H9 (cell line): ENCODE data around the gene NAB2. TPM values are rescaled to one million over a fixed set of nuclear protein-coding genes. Genes with fewer than 3 reads are reported as not detected.
A peak's percentile ranks its signal among the peaks of the same experiment; 100 is the strongest.
"Not testable (repeated sequence)": the region's sequence is repeated elsewhere in the genome, so short reads cannot be mapped to it uniquely, and the experiment has no call there.

ENCODE experiments used
- DNase-seq: peaks from one replicate; pipeline ENCODE4 v3.0.0-alpha.2; 2017
- H2AFZ ChIP-seq: one replicate; pipeline ENCODE4 v1.6.1; 2013; ENCODE audit warnings: mild to moderate bottlenecking, low read length, control low read depth, moderate library complexity
- H2AK5ac ChIP-seq: 2 replicates; pipeline ENCODE4 v1.6.1; 2013; ENCODE audit warnings: low read length, control low read depth, mixed read lengths; ENCODE audit not compliant: insufficient read length
- H2BK120ac ChIP-seq: one replicate; pipeline ENCODE4 v1.6.1; 2013; ENCODE audit warnings: low read depth, mild to moderate bottlenecking, low read length, control low read depth, inconsistent platforms; ENCODE audit not compliant: poor library complexity, severe bottlenecking
- H2BK12ac ChIP-seq: 2 replicates; pipeline ENCODE4 v1.6.1; 2013; ENCODE audit warnings: low read length, control low read depth, mixed read lengths, low read depth; ENCODE audit not compliant: insufficient read length
- H2BK15ac ChIP-seq: 2 replicates; pipeline ENCODE4 v1.6.1; 2013; ENCODE audit warnings: low read depth, low read length, control low read depth
- H2BK20ac ChIP-seq: one replicate; pipeline ENCODE4 v1.6.1; 2013; ENCODE audit warnings: low read depth, mild to moderate bottlenecking, low read length, control low read depth, inconsistent platforms; ENCODE audit not compliant: poor library complexity, severe bottlenecking
- H2BK5ac ChIP-seq: 2 replicates; pipeline ENCODE4 v1.6.1; 2013; ENCODE audit warnings: low read length, control low read depth, mixed read lengths; ENCODE audit not compliant: insufficient read length
- H3K14ac ChIP-seq: 2 replicates; pipeline ENCODE4 v1.6.1; 2013; ENCODE audit warnings: low read length, control low read depth; ENCODE audit not compliant: insufficient read depth
- H3K18ac ChIP-seq: 2 replicates; pipeline ENCODE4 v1.6.1; 2013; ENCODE audit warnings: low read depth, mild to moderate bottlenecking, mixed read lengths, low read length, control low read depth; ENCODE audit not compliant: insufficient read length
- H3K23ac ChIP-seq: 2 replicates; pipeline ENCODE4 v1.6.1; 2013; ENCODE audit warnings: low read length, control low read depth, mixed read lengths, low read depth; ENCODE audit not compliant: insufficient read length
- H3K23me2 ChIP-seq: 2 replicates; pipeline ENCODE4 v1.6.1; 2013; ENCODE audit warnings: low read depth, mild to moderate bottlenecking, mixed read lengths, low read length, control low read depth; ENCODE audit not compliant: insufficient read length, poor library complexity, severe bottlenecking
- H3K27ac ChIP-seq: 2 replicates; pipeline ENCODE4 v1.5.1; 2013; ENCODE audit warnings: low read length, control low read depth, mixed read lengths, low read depth; ENCODE audit not compliant: insufficient read length
- H3K27me3 ChIP-seq: 2 replicates; pipeline ENCODE4 v1.6.1; 2013; ENCODE audit warnings: low read length, control low read depth, inconsistent platforms; ENCODE audit not compliant: insufficient read depth
- H3K4ac ChIP-seq: 2 replicates; pipeline ENCODE4 v1.6.1; 2013; ENCODE audit warnings: low read depth, mild to moderate bottlenecking, control low read depth, inconsistent platforms, low read length, moderate library complexity
- H3K4me1 ChIP-seq: 2 replicates; pipeline ENCODE4 v1.6.1; 2013; ENCODE audit warnings: low read length, control low read depth, inconsistent platforms; ENCODE audit not compliant: insufficient read depth
- H3K4me2 ChIP-seq: 2 replicates; pipeline ENCODE4 v1.6.1; 2013; ENCODE audit warnings: low read length, control low read depth, mixed read lengths; ENCODE audit not compliant: insufficient read length, insufficient read depth
- H3K56ac ChIP-seq: 2 replicates; pipeline ENCODE4 v1.6.1; 2013; ENCODE audit warnings: low read depth, mild to moderate bottlenecking, mixed read lengths, low read length, control low read depth; ENCODE audit not compliant: insufficient read length
- H3K79me1 ChIP-seq: 2 replicates; pipeline ENCODE4 v1.6.1; 2013; ENCODE audit warnings: low read depth, mild to moderate bottlenecking, moderate library complexity, low read length, control low read depth, inconsistent platforms; ENCODE audit not compliant: insufficient read depth, poor library complexity, severe bottlenecking
- H3K79me2 ChIP-seq: 2 replicates; pipeline ENCODE4 v1.6.1; 2013; ENCODE audit warnings: low read length, control low read depth, inconsistent platforms; ENCODE audit not compliant: insufficient read depth
- H3K9ac ChIP-seq: 2 replicates; pipeline ENCODE4 v1.6.1; 2013; ENCODE audit warnings: low read length, control low read depth, mixed read lengths; ENCODE audit not compliant: insufficient read length; ENCODE audit errors: extremely low read depth
- H3K9me3 ChIP-seq: one replicate; pipeline ENCODE4 v1.6.1; 2013; ENCODE audit warnings: low read depth, low read length, inconsistent platforms; ENCODE audit not compliant: control insufficient read depth
- H3T11ph ChIP-seq: one replicate; pipeline ENCODE4 v1.6.1; 2013; ENCODE audit warnings: mild to moderate bottlenecking, low read length, control low read depth, inconsistent platforms
- H4K20me1 ChIP-seq: one replicate; pipeline ENCODE4 v1.6.1; 2013; ENCODE audit not compliant: control insufficient read depth, insufficient read length, insufficient read depth
- H4K5ac ChIP-seq: 2 replicates; pipeline ENCODE4 v1.6.1; 2013; ENCODE audit warnings: low read depth, mild to moderate bottlenecking, mixed read lengths, low read length, control low read depth; ENCODE audit not compliant: insufficient read length
- H4K8ac ChIP-seq: replicated peaks from 2 replicates; pipeline ENCODE4 v1.6.1; 2013; ENCODE audit warnings: low read length, control low read depth, mixed read lengths, low read depth; ENCODE audit not compliant: insufficient read length
- H4K91ac ChIP-seq: 2 replicates; pipeline ENCODE4 v1.6.1; 2013; ENCODE audit warnings: low read depth, mild to moderate bottlenecking, moderate library complexity, mixed read lengths, low read length, control low read depth; ENCODE audit not compliant: insufficient read length
- H3K27ac Mint-ChIP-seq, 3 experiments: 2 replicates in 2 of 3; 3 replicates in 1 of 3; pipeline ENCODE4 v1.8.0; 2020 to 2021; ENCODE audit warnings: mixed read lengths in 3 of 3, mild to moderate bottlenecking in 1 of 3, moderate library complexity in 1 of 3
- H3K27me3 Mint-ChIP-seq: 2 replicates; pipeline ENCODE4 v1.8.0; 2021; ENCODE audit warnings: low read depth, mild to moderate bottlenecking, moderate library complexity, mixed read lengths
- H3K36me3 Mint-ChIP-seq, 3 experiments: 2 replicates in 2 of 3; 3 replicates in 1 of 3; pipeline ENCODE4 v1.8.0; 2020 to 2021; ENCODE audit warnings: low read depth in 3 of 3, mixed read lengths in 3 of 3; ENCODE audit not compliant: insufficient read depth in 1 of 3
- H3K4me1 Mint-ChIP-seq, 2 experiments: 2 replicates each; pipeline ENCODE4 v1.8.0; 2020; ENCODE audit warnings: mixed read lengths in 2 of 2
- H3K4me3 Mint-ChIP-seq, 2 experiments: 2 replicates in 1 of 2; 3 replicates in 1 of 2; pipeline ENCODE4 v1.8.0; 2020 to 2021; ENCODE audit warnings: mild to moderate bottlenecking in 2 of 2, mixed read lengths in 2 of 2, moderate library complexity in 1 of 2
- H3K9me3 Mint-ChIP-seq, 2 experiments: 2 replicates in 1 of 2; 3 replicates in 1 of 2; pipeline ENCODE4 v1.8.0; 2020; ENCODE audit warnings: mild to moderate bottlenecking in 2 of 2, mixed read lengths in 2 of 2, moderate library complexity in 1 of 2
- whole genome bisulfite sequencing: extraction: QIAGEN DNeasy Blood & Tissue Kit; methylation state at CpG from one replicate; pipeline ENCODE4 v1.1.7; 2013; ENCODE audit warnings: missing lambda C conversion rate, low lambda C conversion rate, mixed read lengths; ENCODE audit not compliant: insufficient read length; ENCODE audit errors: extremely low coverage; 5-methylcytosine and 5-hydroxymethylcytosine counted together
- total RNA-seq: library from RNA; stranded (reverse); gene quantifications from 2 replicates; pipeline ENCODE4 v1.2.1, GENCODE V29; 2021
- TF ChIP-seq, protein P1 (sequence below): fragments of 200-600 bp; sonication (generic); conservative IDR thresholded peaks from 3 replicates; pipeline ENCODE4 v1.8.0; 2021; ENCODE audit warnings: antibody characterized with exemption, mild to moderate bottlenecking

The NAB2 gene
- total RNA-seq, 1 experiment from 2014 or later, result 67.8 TPM

DNA sequence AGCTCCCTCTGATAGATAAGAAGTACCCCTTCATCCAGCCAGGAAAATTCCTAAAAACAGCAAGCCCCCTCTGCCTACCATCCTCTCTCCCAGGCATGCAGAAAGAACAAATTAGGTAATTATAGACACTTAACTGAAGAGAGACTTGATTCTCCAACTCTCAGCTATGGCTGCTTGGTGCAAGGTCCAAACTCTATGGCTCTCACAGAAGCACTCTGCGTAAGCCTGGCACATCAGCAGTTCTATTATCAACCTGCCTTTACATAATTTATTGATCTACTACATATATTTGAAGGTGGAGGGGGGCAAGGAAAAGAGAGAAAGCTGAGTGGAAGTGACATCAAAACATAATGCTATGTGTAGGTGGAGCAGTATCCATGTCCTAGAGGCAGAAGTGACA, 37.9 kb upstream of the NAB2 start:
- no peak overlapping the region for H4K5ac ChIP-seq
- no peaks in the 10 kb centered on the region for H3K79me1 ChIP-seq
- no peak overlapping the region for H3K4me2 ChIP-seq
- no peaks in the 10 kb centered on the region for H4K20me1 ChIP-seq
- no peak overlapping the region for H3K9ac ChIP-seq
- H2BK5ac ChIP-seq, result no peak overlapping the region
- TF ChIP-seq, protein P1, sequence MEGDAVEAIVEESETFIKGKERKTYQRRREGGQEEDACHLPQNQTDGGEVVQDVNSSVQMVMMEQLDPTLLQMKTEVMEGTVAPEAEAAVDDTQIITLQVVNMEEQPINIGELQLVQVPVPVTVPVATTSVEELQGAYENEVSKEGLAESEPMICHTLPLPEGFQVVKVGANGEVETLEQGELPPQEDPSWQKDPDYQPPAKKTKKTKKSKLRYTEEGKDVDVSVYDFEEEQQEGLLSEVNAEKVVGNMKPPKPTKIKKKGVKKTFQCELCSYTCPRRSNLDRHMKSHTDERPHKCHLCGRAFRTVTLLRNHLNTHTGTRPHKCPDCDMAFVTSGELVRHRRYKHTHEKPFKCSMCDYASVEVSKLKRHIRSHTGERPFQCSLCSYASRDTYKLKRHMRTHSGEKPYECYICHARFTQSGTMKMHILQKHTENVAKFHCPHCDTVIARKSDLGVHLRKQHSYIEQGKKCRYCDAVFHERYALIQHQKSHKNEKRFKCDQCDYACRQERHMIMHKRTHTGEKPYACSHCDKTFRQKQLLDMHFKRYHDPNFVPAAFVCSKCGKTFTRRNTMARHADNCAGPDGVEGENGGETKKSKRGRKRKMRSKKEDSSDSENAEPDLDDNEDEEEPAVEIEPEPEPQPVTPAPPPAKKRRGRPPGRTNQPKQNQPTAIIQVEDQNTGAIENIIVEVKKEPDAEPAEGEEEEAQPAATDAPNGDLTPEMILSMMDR, result no peak
- H3K4ac ChIP-seq, result no peak overlapping the region
- WGBS, result no CpG with 5 or more reads among the region's 1 CpG
- no peaks in the 10 kb centered on the region for H3K9me3 ChIP-seq
- no peak overlapping the region for H2BK12ac ChIP-seq
- H3K18ac ChIP-seq, result no peak overlapping the region
- H4K91ac ChIP-seq, result no peak overlapping the region
- no peak overlapping the region for H2BK20ac ChIP-seq
- Mint-ChIP-seq H3K27ac (peak overlapping the region in 1 of 3 experiments; percentile 51; a peak in 1 of 7 replicates), H3K4me3 (no peak overlapping the region), H3K9me3 (no peaks in the 10 kb centered on the region), H3K4me1 (peaks cover 3 to 13% of the 10 kb centered on the region in 2 experiments), H3K36me3 (peaks cover 6 to 17% (median 13%) of the 10 kb centered on the region in 3 experiments; a peak in 6 of 7 replicates), H3K27me3 (peaks cover 2% of the 10 kb centered on the region)
- H3K27me3 ChIP-seq, result no peaks in the 10 kb centered on the region
- H2BK15ac ChIP-seq, result no peak overlapping the region
- H3K23ac ChIP-seq, result no peak overlapping the region
- no peak overlapping the region for H3T11ph ChIP-seq
- no peak overlapping the region for H3K14ac ChIP-seq
- H3K23me2 ChIP-seq, result no peaks in the 10 kb centered on the region
- no peak for DNase-seq
- H3K4me1 ChIP-seq, result no peaks in the 10 kb centered on the region
- no peak overlapping the region for H3K27ac ChIP-seq
- no peaks in the 10 kb centered on the region for H3K79me2 ChIP-seq
- H4K8ac ChIP-seq, result no peak overlapping the region
- H2BK120ac ChIP-seq, result no peak overlapping the region
- H2AK5ac ChIP-seq, result no peak overlapping the region
- no peak overlapping the region for H2AFZ ChIP-seq
- H3K56ac ChIP-seq, result no peak overlapping the region

DNA sequence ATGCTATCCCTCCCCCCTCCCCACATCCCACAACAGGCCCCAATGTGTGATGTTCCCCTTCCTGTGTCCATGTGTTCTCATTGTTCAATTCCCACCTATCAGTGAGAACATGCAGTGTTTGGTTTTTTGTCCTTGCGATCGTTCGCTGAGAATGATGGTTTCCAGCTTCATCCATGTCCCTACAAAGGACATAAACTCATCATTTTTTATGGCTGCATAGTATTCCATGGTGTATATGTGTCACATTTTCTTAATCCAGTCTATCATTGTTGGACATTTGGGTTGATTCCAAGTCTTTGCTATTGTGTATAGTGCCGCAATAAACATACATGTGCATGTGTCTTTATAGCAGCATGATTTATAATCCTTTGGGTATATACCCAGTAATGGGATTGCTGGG, 35.8 kb upstream of the NAB2 start:
- not testable (repeated sequence) for H3K79me1 ChIP-seq, H4K5ac ChIP-seq, H3K9ac ChIP-seq, H3T11ph ChIP-seq, H2AFZ ChIP-seq, H3K23me2 ChIP-seq, H3K4me1 ChIP-seq, H3K18ac ChIP-seq, H3K4me3 Mint-ChIP-seq, H4K20me1 ChIP-seq, H3K23ac ChIP-seq, H3K27me3 Mint-ChIP-seq, H2BK15ac ChIP-seq, H2AK5ac ChIP-seq, H3K14ac ChIP-seq, H4K8ac ChIP-seq, H3K9me3 ChIP-seq, H3K27me3 ChIP-seq, H3K27ac ChIP-seq, H3K79me2 ChIP-seq, H4K91ac ChIP-seq, H2BK20ac ChIP-seq, H3K4me1 Mint-ChIP-seq, H2BK120ac ChIP-seq, H3K9me3 Mint-ChIP-seq, H3K4ac ChIP-seq, H2BK12ac ChIP-seq, H3K27ac Mint-ChIP-seq, DNase-seq, H3K56ac ChIP-seq, H3K4me2 ChIP-seq, H2BK5ac ChIP-seq
- no CpG with 5 or more reads among the region's 4 CpGs for WGBS
- peaks cover 16 to 35% (median 29%) of the 10 kb centered on the region in 3 experiments; a peak in 6 of 7 replicates for H3K36me3 Mint-ChIP-seq
